Measurements from ENCODE around the gene KANTR.

The KANTR gene

DNA sequence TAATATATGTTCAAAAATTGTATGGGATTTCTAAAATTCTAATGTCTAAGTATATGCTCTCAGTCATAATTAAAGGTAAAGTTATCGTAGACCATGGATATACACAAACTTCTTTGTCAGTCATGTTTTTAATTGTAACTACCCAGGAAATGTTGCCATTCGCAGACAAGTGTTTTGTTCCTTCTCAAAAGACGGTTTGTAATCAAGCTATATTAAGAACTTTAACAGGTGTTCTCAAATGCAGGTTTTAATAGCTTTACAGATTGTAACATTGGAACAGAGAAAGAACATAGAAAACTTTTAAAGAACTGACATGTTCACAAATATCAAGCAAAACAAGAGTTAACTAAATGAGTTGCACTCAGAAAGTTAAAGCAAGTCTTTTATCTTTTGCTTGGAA lies 72.2 kb downstream of the KANTR start:
- in situ Hi-C loops (cut with HindIII; ENCODE audit: low pct_unique_long_range_greater_than_20kb, low sequenced_read_pairs), result no loop called here
- DNase-seq (ENCODE audit: low read depth in 1 of 2, low spot score in 1 of 2), result no peak
- TF ChIP-seq JUND (IDR thresholded peaks at IDR 0.05; ENCODE audit: low read depth), result no peak

DNA sequence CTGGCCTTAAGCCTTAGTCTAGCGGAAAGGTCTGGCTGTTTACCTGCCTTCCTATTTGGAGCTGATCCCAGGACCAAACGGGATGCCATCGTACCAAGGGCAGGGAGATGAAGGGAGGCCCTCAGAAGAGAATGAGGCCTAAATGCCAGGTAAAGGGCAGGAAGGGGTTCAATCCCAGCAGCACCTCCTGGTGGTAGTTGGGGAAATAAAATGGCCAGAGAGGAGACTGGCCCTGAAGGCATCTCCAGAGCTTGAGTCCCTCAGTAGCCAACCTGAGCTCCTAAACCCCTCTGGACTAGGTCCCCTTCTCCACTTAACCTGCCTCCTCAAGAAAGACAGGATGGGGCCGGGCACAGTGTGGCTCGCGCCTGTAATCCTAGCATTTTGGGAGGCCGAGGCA lies 77.4 kb downstream of the KANTR start:
- in situ Hi-C loops (cut with HindIII; ENCODE audit: low pct_unique_long_range_greater_than_20kb, low sequenced_read_pairs), result no loop called here
- DNase-seq (ENCODE audit: low read depth in 1 of 2, low spot score in 1 of 2), result no peak
- TF ChIP-seq JUND (IDR thresholded peaks at IDR 0.05; ENCODE audit: low read depth), result no peak

Data from T47D (cell line).